ENCODE measurements around the gene SCARF1. TPM values are rescaled to one million over a fixed set of nuclear protein-coding genes. Genes with fewer than 3 reads are reported as not detected.

The SCARF1 gene
- polyA plus RNA-seq, 1 donor from 2014 or later: 3.0 TPM

GRCh38 chr17:1651559-1651844, 6.0 kb upstream of the SCARF1 start:
- H3K4me2 ChIP-seq (ENCODE audit: low read length): no peak overlapping the region
- H2AFZ ChIP-seq (ENCODE audit: low read depth, low read length): no peak overlapping the region
- no peaks in the 10 kb centered on the region for H4K20me1 ChIP-seq (ENCODE audit: insufficient read depth)
- H3K36me3 ChIP-seq (ENCODE audit: insufficient read depth, low read length): peaks cover 7% of the 10 kb centered on the region
- no peaks in the 10 kb centered on the region for H3F3A ChIP-seq (ENCODE audit: insufficient read depth, low read length, poor library complexity, severe bottlenecking)
- no peak for TF ChIP-seq REST (IDR thresholded peaks at IDR 0.05; ENCODE audit: borderline replicate concordance)
- no peak for TF ChIP-seq EZH2 (IDR thresholded peaks at IDR 0.05; ENCODE audit: borderline replicate concordance, insufficient read depth, low read length, poor library complexity, severe bottlenecking)
- no peak for TF ChIP-seq POLR2AphosphoS5 (IDR thresholded peaks at IDR 0.05)
- TF ChIP-seq RAD21 (conservative IDR thresholded peaks at IDR 0.05): no peak
- TF ChIP-seq SMC3 (conservative IDR thresholded peaks at IDR 0.05; ENCODE audit: poor library complexity): no peak
- no peak for TF ChIP-seq TAF1 (IDR thresholded peaks at IDR 0.05; ENCODE audit: low read depth)
- TF ChIP-seq MXI1 (conservative IDR thresholded peaks at IDR 0.05; ENCODE audit: poor library complexity, severe bottlenecking): no peak
- TF ChIP-seq CTCF (IDR thresholded peaks at IDR 0.05; ENCODE audit: poor library complexity, severe bottlenecking): no peak
- H3K27me3 ChIP-seq (ENCODE audit: insufficient read depth, low read depth, low read length): no peaks in the 10 kb centered on the region
- no peak overlapping the region for H3K9ac ChIP-seq (ENCODE audit: low read length)
- no peak overlapping the region for H3K27ac ChIP-seq (ENCODE audit: low read length)
- H3K79me2 ChIP-seq (replicated peaks; ENCODE audit: insufficient read depth, low read length): no peaks in the 10 kb centered on the region
- H3K9me3 ChIP-seq (ENCODE audit: low read length): no peaks in the 10 kb centered on the region
- H3K9me2 ChIP-seq (ENCODE audit: insufficient read depth, low read length): no peaks in the 10 kb centered on the region
- no peak overlapping the region for H3K4me3 ChIP-seq (ENCODE audit: low read length)

- Histone ChIP-seq H3K36me3 (ENCODE audit: insufficient read depth, low read length) (peaks cover 7% of the 10 kb centered on the region), H3K27ac (ENCODE audit: low read length) (no peak overlapping the region), H3K9ac (ENCODE audit: low read length) (no peak overlapping the region), H3K79me2 (replicated peaks; ENCODE audit: insufficient read depth, low read length) (no peaks in the 10 kb centered on the region), H3K9me3 (ENCODE audit: low read length) (no peaks in the 10 kb centered on the region), H3K4me3 (ENCODE audit: low read length) (no peak overlapping the region), H3F3A (ENCODE audit: insufficient read depth, low read length, poor library complexity, severe bottlenecking) (no peaks in the 10 kb centered on the region), H3K4me2 (ENCODE audit: low read length) (no peak overlapping the region), H4K20me1 (ENCODE audit: insufficient read depth) (no peaks in the 10 kb centered on the region), H2AFZ (ENCODE audit: low read depth, low read length) (no peak overlapping the region), H3K27me3 (ENCODE audit: insufficient read depth, low read depth, low read length) (no peaks in the 10 kb centered on the region), H3K9me2 (ENCODE audit: insufficient read depth, low read length) (no peaks in the 10 kb centered on the region)
- no peak for TF ChIP-seq MXI1 (conservative IDR thresholded peaks at IDR 0.05; ENCODE audit: poor library complexity, severe bottlenecking)
- no peak for TF ChIP-seq REST (IDR thresholded peaks at IDR 0.05; ENCODE audit: borderline replicate concordance)
- TF ChIP-seq RAD21 (conservative IDR thresholded peaks at IDR 0.05): no peak
- no peak for TF ChIP-seq TAF1 (IDR thresholded peaks at IDR 0.05; ENCODE audit: low read depth)
These were observed 5.4 kb upstream of the SCARF1 start for GRCh38 chr17:1650731-1651558.

Measured in neural cell (in vitro differentiated cells).